Suprapubic skin (tissue), 4 donors: Measurements from ENCODE around the gene CNGB1.

Source experiments
- EP300 ChIP-seq: sonication (generic); formaldehyde crosslinking; IDR thresholded peaks from one replicate; pipeline ENCODE4 v1.6.1; 2017; ENCODE audit warnings: antibody characterized with exemption
- POLR2A ChIP-seq, 2 donors: fragments of 450-650 bp; IDR thresholded peaks; one replicate each; pipeline ENCODE4 v1.6.1; 2017; ENCODE audit warnings: antibody characterized with exemption in 2 of 2, mild to moderate bottlenecking in 2 of 2, moderate library complexity in 2 of 2
- POLR2AphosphoS5 ChIP-seq, 3 donors: sonication (generic); formaldehyde crosslinking; IDR thresholded peaks; one replicate each; pipeline ENCODE4 v1.6.1; 2017; ENCODE audit warnings: antibody characterized with exemption in 3 of 3
- TF ChIP-seq, protein P1 (sequence below), 2 donors: fragments of 200-600 bp in 1 of 2; fragments of 450-650 bp in 1 of 2; sonication (generic) in 1 of 2; IDR thresholded peaks; one replicate each; pipeline ENCODE4 v1.5.1; 2016 to 2019; ENCODE audit warnings: antibody characterized with exemption in 2 of 2, mild to moderate bottlenecking in 1 of 2, moderate library complexity in 1 of 2

- TF ChIP-seq POLR2A (IDR thresholded peaks at IDR 0.05): no peak
- no peak for TF ChIP-seq POLR2AphosphoS5 (IDR thresholded peaks at IDR 0.05)
- TF ChIP-seq, protein P1, sequence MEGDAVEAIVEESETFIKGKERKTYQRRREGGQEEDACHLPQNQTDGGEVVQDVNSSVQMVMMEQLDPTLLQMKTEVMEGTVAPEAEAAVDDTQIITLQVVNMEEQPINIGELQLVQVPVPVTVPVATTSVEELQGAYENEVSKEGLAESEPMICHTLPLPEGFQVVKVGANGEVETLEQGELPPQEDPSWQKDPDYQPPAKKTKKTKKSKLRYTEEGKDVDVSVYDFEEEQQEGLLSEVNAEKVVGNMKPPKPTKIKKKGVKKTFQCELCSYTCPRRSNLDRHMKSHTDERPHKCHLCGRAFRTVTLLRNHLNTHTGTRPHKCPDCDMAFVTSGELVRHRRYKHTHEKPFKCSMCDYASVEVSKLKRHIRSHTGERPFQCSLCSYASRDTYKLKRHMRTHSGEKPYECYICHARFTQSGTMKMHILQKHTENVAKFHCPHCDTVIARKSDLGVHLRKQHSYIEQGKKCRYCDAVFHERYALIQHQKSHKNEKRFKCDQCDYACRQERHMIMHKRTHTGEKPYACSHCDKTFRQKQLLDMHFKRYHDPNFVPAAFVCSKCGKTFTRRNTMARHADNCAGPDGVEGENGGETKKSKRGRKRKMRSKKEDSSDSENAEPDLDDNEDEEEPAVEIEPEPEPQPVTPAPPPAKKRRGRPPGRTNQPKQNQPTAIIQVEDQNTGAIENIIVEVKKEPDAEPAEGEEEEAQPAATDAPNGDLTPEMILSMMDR (IDR thresholded peaks at IDR 0.05): no peak
- TF ChIP-seq EP300: no peak
Measured at GRCh38 chr16:58011652-58012051, 40.7 kb upstream of the CNGB1 start.
